H1 (cell line): ENCODE data around the gene DTL. TPM values are rescaled to one million over a fixed set of nuclear protein-coding genes. Genes with fewer than 3 reads are reported as not detected.

Experiments
- CTCF ChIA-PET: fragments of 300-600 bp; sonication (Branson Sonifier 250); formaldehyde crosslinking; loops from one replicate; lab custom pipeline; 2021; ENCODE audit not compliant: partially characterized antibody; lab: Charles Lee
- POLR2A ChIA-PET: fragments of 300-600 bp; sonication (Branson Sonifier 250); formaldehyde crosslinking; loops from one replicate; lab custom pipeline; 2021; ENCODE audit warnings: inconsistent platforms; ENCODE audit not compliant: partially characterized antibody; lab: Charles Lee
- DNase-seq, 2 experiments: peaks; one replicate each; pipeline versions ENCODE4 v3.0.0 to v3.0.0-alpha.2; 2010 to 2022; ENCODE audit warnings: low spot score in 2 of 2, low read depth in 1 of 2, mixed read lengths in 1 of 2
- FAIRE-seq: peaks from 2 replicates; lab custom pipeline; 2011; peaks lifted over from hg19 to GRCh38; lab: Jason Lieb, UNC
- H2AFZ ChIP-seq: 2 replicates; pipeline ENCODE4 v1.8.1; 2012; ENCODE audit warnings: low read length, inconsistent platforms
- H2AK5ac ChIP-seq: 2 replicates; pipeline ENCODE4 v1.6.1; 2013; ENCODE audit warnings: low read depth, low read length
- H2BK120ac ChIP-seq: replicated peaks from 2 replicates; pipeline ENCODE3; 2013; ENCODE audit warnings: low read depth, low read length, inconsistent platforms
- H2BK12ac ChIP-seq: 2 replicates; pipeline ENCODE4 v1.6.1; 2013; ENCODE audit warnings: low read depth, low read length
- H2BK15ac ChIP-seq: 2 replicates; pipeline ENCODE4 v1.6.1; 2013; ENCODE audit warnings: low read length
- H2BK20ac ChIP-seq: 2 replicates; pipeline ENCODE4 v1.6.1; 2013; ENCODE audit warnings: low read length
- H2BK5ac ChIP-seq: 2 replicates; pipeline ENCODE4 v1.6.1; 2013; ENCODE audit warnings: low read depth, low read length
- H3K14ac ChIP-seq: 2 replicates; pipeline ENCODE4 v1.6.1; 2013; ENCODE audit warnings: inconsistent platforms; ENCODE audit not compliant: insufficient read length
- H3K18ac ChIP-seq: 2 replicates; pipeline ENCODE4 v1.6.1; 2013; ENCODE audit warnings: low read length; ENCODE audit errors: extremely low read depth
- H3K23ac ChIP-seq: 2 replicates; pipeline ENCODE4 v1.6.1; 2013; ENCODE audit warnings: inconsistent platforms; ENCODE audit not compliant: insufficient read length
- H3K23me2 ChIP-seq: 2 replicates; pipeline ENCODE4 v1.6.1; 2013; ENCODE audit warnings: low read depth, low read length
- H3K27ac ChIP-seq: 2 replicates; pipeline ENCODE4 v1.6.1; 2011; ENCODE audit warnings: low read depth, low read length, inconsistent platforms
- H3K27me3 ChIP-seq, 4 experiments: replicated peaks in 1 of 4; 1 replicate in 1 of 4; 2 replicates in 3 of 4; pipeline versions ENCODE4 v1.6.1 to v1.8.1; 2011 to 2013; ENCODE audit warnings: low read length in 3 of 4, mild to moderate bottlenecking in 3 of 4, inconsistent platforms in 2 of 4, mixed read lengths in 2 of 4, moderate library complexity in 1 of 4; ENCODE audit not compliant: control insufficient read depth in 3 of 4, insufficient read depth in 3 of 4; ENCODE audit errors: extremely low read depth in 1 of 4
- H3K36me3 ChIP-seq, 4 experiments: 2 replicates each; pipeline versions ENCODE4 v1.6.1 to v1.8.1; 2011 to 2013; ENCODE audit warnings: mild to moderate bottlenecking in 4 of 4, low read length in 3 of 4, moderate library complexity in 2 of 4, control low read depth in 1 of 4, inconsistent platforms in 1 of 4; ENCODE audit not compliant: insufficient read depth in 4 of 4, control insufficient read depth in 2 of 4
- H3K4ac ChIP-seq: replicated peaks from 2 replicates; pipeline ENCODE3; 2013; ENCODE audit warnings: low read length, low read depth, mixed read lengths, inconsistent platforms; ENCODE audit not compliant: insufficient read length
- H3K4me1 ChIP-seq, 4 experiments: replicated peaks in 1 of 4; 1 replicate in 1 of 4; 2 replicates in 3 of 4; pipeline versions ENCODE4 v1.6.1 to v1.8.1; 2011 to 2013; ENCODE audit warnings: low read length in 3 of 4, inconsistent platforms in 2 of 4, mixed read lengths in 1 of 4; ENCODE audit not compliant: insufficient read depth in 4 of 4, control insufficient read depth in 3 of 4
- H3K4me2 ChIP-seq, 2 experiments: 2 replicates each; pipeline versions ENCODE4 v1.6.1 to v1.8.1; 2011 to 2013; ENCODE audit warnings: low read depth in 2 of 2, low read length in 2 of 2, control low read depth in 1 of 2, inconsistent platforms in 1 of 2, mild to moderate bottlenecking in 1 of 2; ENCODE audit not compliant: insufficient read depth in 1 of 2
- H3K4me3 ChIP-seq, 4 experiments: fragments of 200-600, 300-600 bp in 1 of 4; sonication (generic), shearing (Covaris generic), sonication (Bioruptor Twin) in 1 of 4; 2 replicates each; pipeline versions ENCODE4 v1.5.1 to v1.8.1; 2011 to 2016; ENCODE audit warnings: low read length in 4 of 4, low read depth in 3 of 4, control low read depth in 2 of 4, inconsistent platforms in 2 of 4, mild to moderate bottlenecking in 2 of 4, mixed read lengths in 1 of 4, moderate library complexity in 1 of 4; ENCODE audit not compliant: insufficient read depth in 2 of 4; ENCODE audit errors: extremely low read depth in 1 of 4
- H3K56ac ChIP-seq: replicated peaks from 2 replicates; pipeline ENCODE3; 2013; ENCODE audit warnings: low read depth, mild to moderate bottlenecking, mixed read lengths, low read length, inconsistent platforms; ENCODE audit not compliant: insufficient read length
- H3K79me1 ChIP-seq: 2 replicates; pipeline ENCODE4 v1.6.1; 2013; ENCODE audit warnings: low read depth, low read length, control low read depth
- H3K79me2 ChIP-seq, 2 experiments: 2 replicates each; pipeline versions ENCODE4 v1.6.1 to v1.8.1; 2012 to 2013; ENCODE audit warnings: low read length in 2 of 2, mild to moderate bottlenecking in 2 of 2, inconsistent platforms in 1 of 2; ENCODE audit not compliant: insufficient read depth in 2 of 2, control insufficient read depth in 1 of 2
- H3K9ac ChIP-seq, 4 experiments: replicated peaks in 1 of 4; 1 replicate in 1 of 4; 2 replicates in 3 of 4; pipeline versions ENCODE4 v1.6.1 to v1.8.1; 2011 to 2013; ENCODE audit warnings: low read depth in 3 of 4, low read length in 3 of 4, control low read depth in 2 of 4, mild to moderate bottlenecking in 2 of 4, moderate library complexity in 2 of 4, inconsistent platforms in 1 of 4; ENCODE audit errors: extremely low read depth in 1 of 4
- H3K9me3 ChIP-seq, 2 experiments: 2 replicates each; pipeline versions ENCODE4 v1.6.1 to v1.8.1; 2012 to 2013; ENCODE audit warnings: mild to moderate bottlenecking in 2 of 2, moderate library complexity in 2 of 2, control low read depth in 1 of 2, inconsistent platforms in 1 of 2, low read depth in 1 of 2, low read length in 1 of 2, mixed read lengths in 1 of 2; ENCODE audit not compliant: insufficient read depth in 2 of 2
- H4K20me1 ChIP-seq, 2 experiments: replicated peaks in 1 of 2; 2 replicates each; pipeline versions ENCODE3 to v1.8.1; 2011 to 2013; ENCODE audit warnings: inconsistent platforms in 2 of 2, low read length in 2 of 2, mild to moderate bottlenecking in 1 of 2; ENCODE audit not compliant: insufficient read depth in 2 of 2, control insufficient read depth in 1 of 2
- H4K5ac ChIP-seq: 2 replicates; pipeline ENCODE4 v1.6.1; 2013; ENCODE audit warnings: low read length, low read depth, mixed read lengths, inconsistent platforms; ENCODE audit not compliant: insufficient read length
- H4K8ac ChIP-seq: 2 replicates; pipeline ENCODE4 v1.8.0; 2013; ENCODE audit warnings: mild to moderate bottlenecking, moderate library complexity, low read length, inconsistent platforms; ENCODE audit not compliant: insufficient read depth; ENCODE audit errors: extremely low read depth
- H4K91ac ChIP-seq: replicated peaks from 2 replicates; pipeline ENCODE3; 2013; ENCODE audit warnings: low read length, mixed read lengths, inconsistent platforms; ENCODE audit not compliant: insufficient read length
- HDAC2 ChIP-seq, 2 experiments: fragments of 300-600 bp in 1 of 2; sonication (generic) in 1 of 2; IDR thresholded peaks; 2 replicates each; pipeline ENCODE4 v1.6.1; 2011 to 2012; ENCODE audit warnings: low read depth in 2 of 2, low read length in 2 of 2, mild to moderate bottlenecking in 2 of 2, moderate library complexity in 2 of 2, borderline replicate concordance in 1 of 2, inconsistent platforms in 1 of 2
- JUN ChIP-seq: IDR thresholded peaks from 2 replicates; pipeline ENCODE4 v1.6.1; 2011; ENCODE audit warnings: low read depth, mild to moderate bottlenecking, improper control_type of control experiment, low read length
- KDM5A ChIP-seq: fragments of 200-600 bp; IDR thresholded peaks from 2 replicates; pipeline ENCODE4 v1.7.1; 2012; ENCODE audit warnings: mild to moderate bottlenecking, low read length, inconsistent platforms, mixed read lengths
- RBBP5 ChIP-seq: IDR thresholded peaks from 2 replicates; pipeline ENCODE4 v1.7.1; 2012; ENCODE audit warnings: low read depth, mild to moderate bottlenecking, inconsistent platforms, low read length, moderate library complexity, borderline replicate concordance
- SAP30 ChIP-seq: fragments of 300-600 bp; sonication (generic); IDR thresholded peaks from 2 replicates; pipeline ENCODE4 v1.7.1; 2012; ENCODE audit warnings: low read length, moderate library complexity, mild to moderate bottlenecking, inconsistent platforms; ENCODE audit not compliant: insufficient read depth, insufficient replicate concordance
- SIRT6 ChIP-seq: IDR thresholded peaks from one replicate; pipeline ENCODE4 v1.7.1; 2012; ENCODE audit warnings: low read length, inconsistent platforms
- TAF7 ChIP-seq: optimal IDR thresholded peaks from 2 replicates; pipeline ENCODE3; 2011; ENCODE audit warnings: low read depth, mild to moderate bottlenecking, inconsistent platforms, low read length, moderate library complexity, borderline replicate concordance
- YY1 ChIP-seq: IDR thresholded peaks from 2 replicates; pipeline ENCODE4 v1.6.1; 2011; ENCODE audit warnings: low read depth, mild to moderate bottlenecking, low read length
- ZNF274 ChIP-seq: IDR thresholded peaks from 2 replicates; pipeline ENCODE4 v1.7.0; 2012; ENCODE audit warnings: low read length, borderline replicate concordance; ENCODE audit errors: extremely low read depth
- WGBS, 2 experiments: shearing (Covaris generic) in 1 of 2; methylation state at CpG; one replicate each; pipeline versions ENCODE4 v1.1.6 to v1.1.7; 2013 to 2015; ENCODE audit warnings: low lambda C conversion rate in 2 of 2, mixed read lengths in 2 of 2, inconsistent platforms in 1 of 2, low coverage in 1 of 2, missing lambda C conversion rate in 1 of 2; ENCODE audit not compliant: insufficient replicate concordance in 2 of 2, insufficient coverage in 1 of 2, insufficient read length in 1 of 2; ENCODE audit errors: extremely low coverage in 1 of 2, missing lambda C conversion rate in 1 of 2; 5-methylcytosine and 5-hydroxymethylcytosine counted together
- polyA plus RNA-seq, 7 experiments: library from polyadenylated mRNA; depleted of rRNA in 3 of 7; stranded (reverse) in 5 of 7; unstranded in 2 of 7; fragments of >200 nt in 5 of 7; fragments of 200-250 nt in 2 of 7; gene quantifications; 1 replicate in 5 of 7; 2 replicates in 1 of 7; 4 replicates in 1 of 7; pipeline versions ENCODE4 v1.2.1 to v1.2.3, GENCODE V29; 2011 to 2013; ENCODE audit warnings: missing spikeins in 2 of 7, mixed read lengths in 2 of 7
- total RNA-seq: library from RNA; stranded (reverse); fragmentation: NEBNext Ultra II Directional; extraction: Animal tissue kit (Norgen Biotek cat#: 25700); gene quantifications from 2 replicates; pipeline ENCODE4 v1.2.1, GENCODE V29; 2021
- TF ChIP-seq, protein P1 (sequence below): IDR thresholded peaks from 2 replicates; pipeline ENCODE4 v1.6.1; 2011; ENCODE audit warnings: low read length, improper control_type of control experiment

Gene DTL
- total and polyA plus RNA-seq, 2 of the 8 experiments (the other 6 are each of a cell fraction or from before 2014, with no cell fraction given) = 36.0 to 46.9 TPM

GRCh38 chr1:212077028-212077427, 41.5 kb downstream of the DTL start:
- no peaks in the 10 kb centered on the region for H3K4me1 ChIP-seq
- H4K5ac ChIP-seq = no peak overlapping the region
- no peaks in the 10 kb centered on the region for H3K79me1 ChIP-seq
- CTCF ChIA-PET = interaction anchor here (2.0 kb wide), 1 partner anchor 239 kb away, joined by 5 read pairs; no protein-coding TSS in a partner anchor
- H4K20me1 ChIP-seq = no peaks in the 10 kb centered on the region
- no peak overlapping the region for H3K14ac ChIP-seq
- POLR2A ChIA-PET = no interaction called here
- no peak for FAIRE-seq
- no peak overlapping the region for H3K18ac ChIP-seq
- no peak overlapping the region for H3K56ac ChIP-seq
- no peak overlapping the region for H4K91ac ChIP-seq
- peaks cover 17 to 81% (median 38%) of the 10 kb centered on the region in 4 experiments for H3K36me3 ChIP-seq
- no peak overlapping the region for H2BK15ac ChIP-seq
- WGBS, 2 experiments = 81% methylated on average over 2 of the region's 2 CpGs; no CpG with 5 or more reads in 1 of the 2 experiments
- no peak overlapping the region for H2BK20ac ChIP-seq
- no peak for TF ChIP-seq ZNF274
- TF ChIP-seq, protein P1, sequence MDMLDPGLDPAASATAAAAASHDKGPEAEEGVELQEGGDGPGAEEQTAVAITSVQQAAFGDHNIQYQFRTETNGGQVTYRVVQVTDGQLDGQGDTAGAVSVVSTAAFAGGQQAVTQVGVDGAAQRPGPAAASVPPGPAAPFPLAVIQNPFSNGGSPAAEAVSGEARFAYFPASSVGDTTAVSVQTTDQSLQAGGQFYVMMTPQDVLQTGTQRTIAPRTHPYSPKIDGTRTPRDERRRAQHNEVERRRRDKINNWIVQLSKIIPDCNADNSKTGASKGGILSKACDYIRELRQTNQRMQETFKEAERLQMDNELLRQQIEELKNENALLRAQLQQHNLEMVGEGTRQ = no peak
- no peak for TF ChIP-seq YY1
- TF ChIP-seq JUN = no peak
- no peak for TF ChIP-seq SIRT6
- TF ChIP-seq KDM5A = no peak
- TF ChIP-seq SAP30 = no peak
- no peak for TF ChIP-seq RBBP5
- TF ChIP-seq TAF7 = no peak
- no peak for TF ChIP-seq HDAC2 (IDR thresholded peaks at IDR 0.05; ENCODE audit: borderline replicate concordance in 1 of 2, low read depth in 2 of 2, low read length in 2 of 2)
- TF ChIP-seq, all 59 proteins: peak for 0
- no peak for DNase-seq
- Histone ChIP-seq H3K9me3 (no peaks in the 10 kb centered on the region), H2BK120ac (no peak overlapping the region), H2BK12ac (no peak overlapping the region), H3K23ac (no peak overlapping the region), H3K79me2 (no peaks in the 10 kb centered on the region), H3K4me2 (no peak overlapping the region), H3K9ac (no peak overlapping the region), H3K27ac (no peak overlapping the region), H2AK5ac (no peak overlapping the region), H3K27me3 (no peaks in the 10 kb centered on the region), H3K23me2 (no peaks in the 10 kb centered on the region), H3K4me3 (no peak overlapping the region), H3K4ac (no peak overlapping the region), H2BK5ac (no peak overlapping the region), H2AFZ (no peak overlapping the region), H4K8ac (no peak overlapping the region)
